GM11168 (cell line): ENCODE measurements around the gene BAIAP2L1.

ENCODE experiments used
- in situ Hi-C: fragments of 300-500 bp; cut with MboI; formaldehyde crosslinking; loops from one replicate; pipeline ENCODE4 v1.12.0; 2022; ENCODE audit warnings: low sequenced_read_pairs; ENCODE audit not compliant: unreplicated experiment

The BAIAP2L1 gene

DNA sequence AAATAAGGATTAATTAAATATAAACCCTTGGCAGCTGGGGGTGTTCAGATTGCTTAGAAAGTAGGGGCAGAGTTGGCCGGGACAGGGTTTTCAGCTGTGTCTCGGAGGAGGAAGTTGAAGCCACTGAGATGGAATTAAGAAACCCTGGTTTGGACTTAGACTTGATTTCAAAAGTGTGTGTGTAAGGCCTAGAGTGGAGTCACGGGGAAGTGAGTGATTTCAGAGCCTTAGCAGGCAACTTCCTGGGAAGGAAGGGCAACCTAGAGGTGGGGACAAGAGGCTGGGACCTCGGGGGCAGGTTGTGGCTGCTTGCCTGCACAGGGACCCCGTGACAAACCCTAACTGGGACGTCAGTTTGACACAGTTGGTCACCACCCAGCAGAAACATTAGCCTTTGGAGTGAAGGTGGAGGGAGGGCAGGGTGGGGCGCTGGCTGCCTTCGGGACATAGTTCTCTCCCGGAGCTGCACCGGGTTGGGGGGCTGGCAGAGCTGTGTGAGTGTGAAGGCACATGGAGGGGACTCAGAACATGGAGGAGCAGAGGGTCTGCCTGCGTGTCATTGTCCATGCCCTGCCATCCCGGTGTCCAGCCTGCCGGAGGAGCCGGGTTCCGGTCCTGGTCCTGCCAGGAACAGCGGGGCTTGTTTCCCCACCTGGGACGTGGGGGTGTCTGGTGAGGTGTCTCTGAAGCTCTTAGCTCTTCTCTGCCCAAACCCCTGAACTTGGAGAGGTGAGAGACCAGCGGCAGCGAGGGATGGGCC lies 117.6 kb downstream of the BAIAP2L1 start:
- in situ Hi-C loops = no loop called here

DNA sequence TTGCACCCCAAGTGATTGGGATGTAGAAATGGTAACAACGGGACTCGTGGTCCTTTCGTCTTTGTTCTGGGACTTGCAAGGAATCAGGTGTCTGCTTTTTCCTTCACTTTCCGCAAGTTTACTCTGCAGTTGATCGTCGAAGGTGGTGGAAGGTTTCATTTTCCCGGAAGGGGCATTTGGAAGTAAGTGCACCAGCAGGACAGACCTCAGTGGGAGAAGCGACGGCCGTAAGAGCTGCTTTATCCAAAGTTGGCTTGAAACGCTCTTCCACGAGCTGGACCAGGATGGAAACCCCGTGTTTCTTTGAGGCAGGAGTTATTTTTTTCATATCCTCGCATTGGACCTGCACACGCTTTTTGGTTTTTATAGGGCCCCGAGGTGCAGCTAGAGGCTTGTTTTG lies 118.2 kb downstream of the BAIAP2L1 start:
- in situ Hi-C loops = no loop called here

DNA sequence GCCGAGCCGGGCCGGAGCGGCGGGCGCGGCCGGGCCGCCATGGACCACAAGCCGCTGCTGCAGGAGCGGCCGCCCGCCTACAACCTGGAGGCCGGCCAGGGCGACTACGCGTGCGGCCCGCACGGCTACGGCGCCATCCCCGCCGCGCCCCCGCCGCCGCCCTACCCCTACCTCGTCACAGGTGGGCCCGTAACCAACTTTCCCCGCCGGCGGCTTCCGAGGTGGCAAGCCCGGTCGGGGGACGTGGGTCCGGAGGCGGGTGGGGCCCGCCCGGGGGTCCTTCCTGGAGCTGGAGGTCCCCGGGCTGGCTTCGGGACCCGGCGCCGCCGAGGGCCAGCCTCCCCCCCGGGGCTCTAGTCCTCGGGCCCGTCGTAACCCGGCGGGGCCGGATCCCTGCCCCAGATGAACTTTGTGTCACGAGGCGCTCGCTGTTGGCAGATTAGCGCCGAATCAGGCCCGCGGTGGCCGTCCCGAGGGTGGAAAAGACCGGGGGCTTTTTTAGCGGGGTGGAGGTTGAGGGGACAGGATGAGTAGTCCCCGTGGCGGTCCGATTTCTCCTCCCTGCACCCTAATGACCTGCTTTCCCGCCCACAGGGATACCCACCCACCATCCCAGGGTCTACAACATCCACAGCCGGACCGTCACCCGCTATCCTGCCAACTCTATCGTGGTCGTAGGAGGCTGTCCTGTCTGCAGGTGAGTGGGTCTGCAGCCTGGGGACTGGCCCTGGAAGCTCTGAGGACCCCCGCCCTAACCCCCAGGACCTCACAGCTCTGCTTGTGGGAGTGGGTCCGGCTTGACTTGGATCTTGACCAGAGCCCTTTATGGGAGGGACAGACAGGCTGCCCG lies 118.9 kb downstream of the BAIAP2L1 start:
- in situ Hi-C loops = no loop called here

DNA sequence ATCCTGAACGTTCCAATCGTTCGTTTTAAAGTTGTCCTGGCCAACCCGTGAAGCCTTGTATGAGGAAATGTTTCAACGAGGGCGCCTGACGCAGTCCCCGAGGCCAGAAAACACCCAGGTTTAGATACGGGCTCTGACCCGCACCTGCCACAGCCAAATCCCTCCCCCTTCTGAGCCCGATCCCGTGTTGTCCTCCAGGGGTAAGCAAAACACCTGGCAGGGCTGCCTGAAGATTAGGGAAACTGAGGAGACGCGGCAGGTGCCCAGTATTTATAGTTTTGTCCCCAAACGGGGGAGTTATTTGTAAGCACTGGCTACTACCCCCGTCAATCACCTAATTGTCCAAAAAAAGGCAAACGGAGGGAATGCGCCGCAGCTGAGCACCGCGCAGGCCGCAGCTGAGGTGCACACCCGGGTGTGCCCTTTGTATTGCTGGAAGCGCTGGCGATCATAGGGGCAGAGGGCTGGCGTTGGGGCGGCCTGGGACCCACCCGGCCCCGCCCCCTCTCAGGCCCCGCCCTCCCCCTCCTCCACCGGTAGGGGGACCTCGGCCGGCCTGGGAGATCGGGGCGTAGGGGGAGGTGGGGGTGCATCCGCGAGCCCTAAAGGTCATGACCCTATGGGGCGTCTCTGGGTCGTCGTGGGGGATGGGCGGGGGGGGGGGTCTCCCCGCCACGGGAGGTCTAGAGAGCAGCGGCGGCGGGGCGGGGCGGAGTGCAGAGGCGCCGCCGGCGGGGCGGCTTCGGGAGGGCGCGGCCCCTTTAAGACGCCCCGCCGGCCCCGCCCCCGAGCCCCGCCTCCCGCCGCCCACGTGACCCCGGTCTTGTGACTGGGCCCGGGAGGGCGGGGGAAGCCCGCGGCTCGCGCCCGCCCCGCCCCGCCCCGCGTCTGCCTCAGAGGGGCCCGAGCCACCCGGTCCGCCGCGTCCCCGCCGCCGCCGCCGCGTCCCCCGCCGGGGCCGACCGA lies 119.8 kb downstream of the BAIAP2L1 start, which contains the start of gene BRI3:
Gene BRI3 (plus strand): TSS at position 896 of the 966 bp plus-strand sequence. CDS start 110 bp downstream, outside the sequence.
- in situ Hi-C loops = no loop called here

DNA sequence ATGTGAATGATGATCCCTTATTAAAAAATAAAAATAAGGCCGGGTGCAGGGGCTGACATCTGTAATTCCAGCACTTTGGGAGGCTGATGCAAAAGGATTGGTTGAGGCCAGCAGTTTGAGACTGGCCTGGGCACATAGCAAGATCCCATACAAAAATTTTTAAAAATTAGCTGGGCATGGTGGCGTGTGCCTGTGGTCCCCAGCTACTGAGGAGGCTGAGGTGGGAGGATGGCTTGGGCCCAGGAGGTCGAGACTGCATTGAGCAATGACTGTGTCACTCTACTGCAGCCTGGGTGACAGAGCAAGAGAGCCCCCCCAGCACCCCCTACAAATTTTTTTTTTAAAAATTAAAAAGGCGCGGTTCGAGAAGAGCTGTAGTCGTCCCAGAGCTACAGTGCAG lies 120.6 kb downstream of the BAIAP2L1 start:
- in situ Hi-C loops = no loop called here

DNA sequence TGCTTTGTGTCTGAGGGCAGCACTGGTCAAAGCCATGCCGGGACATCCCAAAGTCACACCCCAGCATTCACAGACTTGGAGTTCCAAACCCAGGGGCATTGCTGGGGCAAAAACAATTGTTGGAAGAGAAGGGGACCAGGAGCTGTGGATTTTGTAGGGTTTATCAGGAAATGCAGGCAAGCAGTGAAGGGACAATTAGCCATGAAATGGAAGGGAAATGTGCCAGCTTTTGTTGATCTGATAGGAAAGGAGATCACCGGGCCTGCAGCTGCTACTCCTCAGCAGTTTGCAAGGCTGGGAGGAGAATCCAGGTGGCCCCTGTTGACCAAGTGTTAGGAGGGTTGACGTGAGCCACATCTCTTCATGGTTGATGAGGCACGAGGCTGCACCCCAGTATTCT lies 122.0 kb downstream of the BAIAP2L1 start:
- in situ Hi-C loops = no loop called here

DNA sequence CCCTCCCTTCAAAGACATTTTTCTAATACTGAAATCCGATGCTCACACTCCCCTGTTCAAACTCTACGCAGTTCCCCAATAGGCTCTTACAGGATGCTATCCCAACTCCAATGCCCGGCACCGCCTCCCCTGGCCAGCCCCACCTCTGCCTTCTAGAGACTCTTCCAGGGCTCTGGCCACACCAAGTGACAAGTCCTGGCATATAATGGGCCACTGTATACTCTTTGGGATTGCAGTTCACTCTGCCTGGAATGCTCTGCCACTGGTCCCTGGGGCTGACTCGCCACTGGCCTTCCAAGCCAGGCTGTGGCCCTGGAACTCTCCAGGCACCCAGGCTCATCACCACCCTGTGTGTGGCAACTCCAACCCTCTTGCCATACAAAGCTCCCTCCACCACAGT lies 122.5 kb downstream of the BAIAP2L1 start:
- in situ Hi-C loops = no loop called here

DNA sequence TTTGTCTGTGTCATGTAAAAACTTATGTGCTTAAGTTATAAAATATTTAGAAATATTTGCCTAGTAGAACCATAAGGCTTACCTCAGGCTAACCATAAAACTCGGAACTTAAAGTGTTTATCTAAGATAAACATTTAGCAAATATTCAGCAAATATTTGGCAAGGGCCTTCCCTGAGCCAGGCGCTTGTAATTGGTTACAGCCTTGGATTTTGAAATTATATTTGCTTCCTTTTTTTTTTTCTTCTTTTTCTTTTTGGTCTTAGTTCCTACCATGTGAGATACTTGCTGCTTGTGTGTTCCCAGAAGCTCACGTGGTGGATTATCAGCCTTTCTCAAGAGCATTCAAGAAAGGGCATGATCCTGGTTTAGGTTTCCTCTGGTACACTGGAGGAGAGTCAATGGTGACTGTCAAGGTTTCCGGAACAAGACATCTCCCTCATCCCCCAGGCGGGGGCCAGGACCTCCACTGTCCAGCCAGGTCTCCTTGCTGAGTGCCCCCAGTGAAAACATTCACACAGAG lies 124.6 kb downstream of the BAIAP2L1 start:
- in situ Hi-C loops = no loop called here

DNA sequence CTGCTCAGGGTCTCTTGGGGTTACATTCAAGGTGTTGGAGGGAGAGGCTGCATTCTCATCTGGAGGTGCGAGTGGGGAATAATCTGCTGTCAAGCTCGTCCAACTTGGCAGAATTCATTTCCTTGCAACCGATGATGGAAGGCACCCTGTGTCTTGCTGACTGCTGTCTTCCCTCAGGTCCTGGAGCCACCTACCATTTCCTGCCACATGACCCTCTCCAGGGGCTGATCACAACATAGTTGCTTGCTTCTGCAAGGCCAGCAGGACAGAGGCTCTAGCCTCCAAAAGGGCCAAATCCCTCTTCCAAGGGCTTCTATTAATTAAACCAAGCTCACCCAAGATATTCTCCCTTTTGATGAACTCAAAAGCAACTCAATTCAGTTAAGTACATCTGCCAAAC lies 133.6 kb downstream of the BAIAP2L1 start:
- in situ Hi-C loops = no loop called here

DNA sequence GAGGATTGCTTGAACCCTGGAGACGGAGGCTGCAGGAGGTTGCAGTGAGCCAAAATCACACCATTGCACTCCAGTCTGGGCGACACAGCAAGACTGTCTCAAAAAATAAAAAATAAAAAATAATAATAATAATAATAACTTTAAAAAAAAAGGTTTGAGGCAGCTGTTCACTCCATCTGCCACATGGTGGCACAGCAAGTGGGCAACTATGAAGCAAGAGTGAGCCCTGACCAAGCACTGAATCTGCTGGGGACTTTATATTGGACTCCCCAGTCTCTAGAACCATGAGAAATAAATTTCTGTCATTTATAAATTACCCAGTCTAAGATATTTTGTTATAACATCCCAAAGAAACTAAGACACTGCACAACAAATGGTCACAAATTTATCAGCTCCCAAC lies 134.1 kb downstream of the BAIAP2L1 start:
- in situ Hi-C loops = no loop called here

DNA sequence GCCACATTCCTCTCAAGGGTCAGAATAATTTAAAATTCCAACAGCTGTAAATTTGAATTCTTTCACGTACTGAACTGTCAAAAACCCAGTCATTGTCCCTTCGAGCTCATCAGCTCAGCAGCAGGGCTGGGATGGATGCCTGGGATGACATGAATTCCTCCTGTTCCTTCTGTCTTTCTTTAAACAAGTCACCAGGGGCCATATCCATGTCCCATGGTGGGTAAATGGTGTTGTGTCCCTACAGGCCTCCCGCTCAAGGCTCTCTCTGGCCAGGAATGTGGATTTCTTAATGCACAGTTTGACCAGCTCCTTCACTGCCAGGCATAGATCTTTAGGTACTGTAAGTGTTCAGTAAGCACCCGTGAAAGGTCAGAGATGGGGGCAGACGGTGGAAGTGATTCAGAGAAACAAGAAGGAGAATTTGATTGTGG lies 135.0 kb downstream of the BAIAP2L1 start:
- in situ Hi-C loops = no loop called here

DNA sequence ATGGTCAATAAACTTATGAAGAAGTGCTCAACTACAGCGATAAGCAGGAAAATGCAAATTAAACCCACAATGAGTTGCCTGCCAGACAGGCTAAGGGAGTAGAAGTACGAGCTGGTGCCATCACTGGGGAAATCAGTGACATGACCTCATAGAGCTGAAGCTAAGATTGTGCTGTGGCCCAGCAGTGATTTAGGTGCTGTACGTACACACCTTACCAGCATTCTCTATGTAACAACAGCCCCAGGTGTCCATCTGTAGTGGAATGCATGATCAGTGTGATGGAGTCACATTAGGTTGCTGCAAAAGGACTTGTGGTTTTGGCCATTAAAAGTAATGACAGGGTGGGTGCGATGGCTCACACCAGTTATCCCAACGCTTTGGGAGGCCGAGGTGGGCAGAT lies 143.2 kb downstream of the BAIAP2L1 start:
- in situ Hi-C loops = no loop called here

DNA sequence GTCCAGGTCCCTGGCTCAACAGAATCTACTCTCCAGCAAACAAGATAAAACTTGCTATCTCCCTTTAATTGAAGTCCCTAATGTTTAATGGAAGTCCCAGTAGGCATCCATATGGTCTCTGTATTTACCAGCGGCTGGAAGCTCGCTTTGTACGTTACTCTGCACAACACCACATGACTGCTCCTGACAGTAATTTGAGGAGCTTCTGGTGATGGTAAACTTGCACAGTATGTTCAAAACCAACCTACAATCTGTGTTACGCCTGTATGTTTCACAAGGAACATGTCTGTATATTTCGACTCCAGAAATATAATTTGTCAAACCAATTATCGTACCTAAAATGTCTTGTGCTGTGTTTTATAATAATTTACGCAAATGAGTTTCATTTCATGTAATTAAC lies 144.5 kb downstream of the BAIAP2L1 start:
- in situ Hi-C loops = no loop called here

DNA sequence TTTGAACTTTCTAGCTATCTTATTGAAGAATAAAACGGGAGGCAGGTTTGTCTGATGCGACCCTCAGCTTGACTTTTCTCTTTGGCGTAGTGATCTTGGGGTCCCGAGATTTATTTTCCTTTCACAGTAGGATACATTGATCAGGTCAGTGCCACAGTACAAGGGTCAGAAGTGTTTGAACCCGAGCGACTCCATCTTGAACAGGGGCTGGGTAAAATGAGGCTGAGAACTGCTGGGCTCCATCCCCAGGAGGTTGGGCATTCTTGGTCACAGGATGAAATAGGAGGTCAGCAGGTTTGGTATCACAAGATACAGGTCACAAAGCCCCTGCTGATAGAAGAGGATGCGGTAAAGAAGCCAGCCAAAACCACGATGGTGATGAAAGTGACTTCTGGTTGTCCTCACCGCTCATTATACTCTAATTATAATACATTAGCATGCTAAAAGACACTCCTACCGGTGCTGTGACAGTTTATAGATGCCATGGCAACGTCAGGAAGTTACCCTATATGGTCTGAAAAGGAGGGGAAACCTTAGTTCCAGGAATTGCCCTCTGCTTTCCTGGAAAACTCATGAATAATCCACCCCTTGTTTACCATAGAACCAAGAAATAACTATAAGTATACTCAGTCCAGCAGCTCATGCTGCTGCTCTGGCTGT lies 145.8 kb downstream of the BAIAP2L1 start:
- in situ Hi-C loops = no loop called here

DNA sequence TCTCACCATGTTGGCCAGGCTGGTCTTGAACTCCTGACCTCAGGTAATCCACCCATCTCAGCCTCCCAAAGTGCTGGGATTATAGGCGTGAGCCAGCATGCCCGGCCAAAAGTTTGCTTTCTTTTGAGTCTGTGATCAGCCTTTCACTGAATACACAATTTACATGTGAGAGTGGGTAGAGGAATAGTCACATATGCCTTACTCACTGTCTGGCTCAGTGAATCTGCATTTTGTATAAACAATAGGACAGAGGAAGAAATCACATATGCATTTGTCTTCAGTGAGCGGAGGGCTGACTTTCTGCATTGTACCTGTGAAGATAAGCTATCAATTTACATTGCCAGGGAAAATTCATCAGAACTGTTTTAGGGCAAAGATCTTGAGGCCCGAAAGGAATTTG lies 146.4 kb downstream of the BAIAP2L1 start:
- in situ Hi-C loops = no loop called here

DNA sequence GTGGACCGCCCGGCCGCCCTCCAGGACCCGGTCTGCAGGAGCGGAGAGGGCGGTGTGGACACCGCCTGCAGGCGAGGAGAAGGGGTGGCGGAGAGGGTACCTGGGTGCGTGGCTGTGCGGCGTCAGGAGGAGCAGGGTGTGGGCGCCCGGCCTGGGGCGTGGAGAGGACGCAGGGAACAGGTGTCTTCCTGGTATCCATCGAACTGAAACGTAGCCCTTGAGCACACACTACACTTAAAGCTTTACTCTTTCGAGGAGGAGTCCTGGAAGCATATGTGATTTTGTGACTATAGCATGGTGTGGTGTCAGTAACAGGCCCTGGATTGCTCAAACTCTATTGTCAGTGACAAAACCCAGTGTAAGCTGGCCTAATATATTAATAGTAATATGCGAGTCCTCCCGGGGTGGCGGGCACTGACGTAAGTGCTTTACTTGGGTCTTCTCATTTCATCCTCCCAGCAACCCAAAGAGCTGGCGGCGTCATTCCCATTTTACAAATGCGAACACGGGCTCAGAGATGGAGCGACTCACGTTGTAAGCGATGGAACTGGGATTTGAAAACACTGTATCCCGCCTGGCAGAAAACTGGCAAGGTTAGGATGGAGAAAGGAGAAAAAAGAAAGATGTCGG lies 148.3 kb downstream of the BAIAP2L1 start:
- in situ Hi-C loops = no loop called here

DNA sequence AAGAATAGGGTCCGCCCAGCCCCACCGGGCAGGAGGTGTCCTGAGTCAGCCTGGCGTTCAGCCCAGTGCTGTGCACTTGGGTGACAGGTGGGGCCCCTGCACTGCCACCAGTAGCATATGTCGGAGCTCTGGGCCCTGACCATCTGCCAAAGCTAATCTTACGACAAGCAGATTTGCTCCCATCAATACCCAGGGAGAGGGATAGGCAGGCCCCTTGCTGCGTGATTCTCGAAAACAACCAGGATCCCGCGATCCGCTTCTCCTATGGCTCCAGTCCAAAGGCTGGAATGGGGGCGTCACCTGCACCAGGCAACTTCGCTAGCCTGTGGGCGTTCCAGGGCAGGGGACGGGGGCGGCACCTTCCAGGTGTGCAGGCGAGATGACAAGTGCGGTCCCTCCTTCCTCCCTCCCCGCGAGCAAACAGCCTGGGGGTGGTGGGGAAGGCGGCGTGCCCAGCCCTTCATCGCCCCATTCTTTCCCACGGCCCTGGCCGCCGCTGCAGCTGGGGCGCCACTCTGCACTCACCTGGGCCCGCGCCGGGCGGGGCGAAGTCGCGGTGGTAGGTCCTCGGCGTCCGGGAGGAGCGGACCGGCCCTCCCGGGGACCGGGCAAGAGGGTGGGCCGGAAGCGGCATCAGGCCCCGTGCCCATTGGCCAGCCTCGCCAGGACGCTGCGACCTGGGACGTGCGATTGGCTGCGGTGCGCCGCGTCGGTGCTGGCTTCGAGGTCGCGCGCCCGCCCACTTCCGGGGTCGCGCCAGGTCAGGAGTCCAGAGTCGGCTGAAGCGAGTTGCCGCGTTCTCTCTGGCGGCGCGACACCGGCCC lies 149.1 kb downstream of the BAIAP2L1 start, which contains the start of gene TECPR1:
Gene TECPR1 (minus strand): TSS at position 632 of the 824 bp plus-strand sequence. CDS start 6,086 bp downstream, outside the sequence.
- in situ Hi-C loops = no loop called here

DNA sequence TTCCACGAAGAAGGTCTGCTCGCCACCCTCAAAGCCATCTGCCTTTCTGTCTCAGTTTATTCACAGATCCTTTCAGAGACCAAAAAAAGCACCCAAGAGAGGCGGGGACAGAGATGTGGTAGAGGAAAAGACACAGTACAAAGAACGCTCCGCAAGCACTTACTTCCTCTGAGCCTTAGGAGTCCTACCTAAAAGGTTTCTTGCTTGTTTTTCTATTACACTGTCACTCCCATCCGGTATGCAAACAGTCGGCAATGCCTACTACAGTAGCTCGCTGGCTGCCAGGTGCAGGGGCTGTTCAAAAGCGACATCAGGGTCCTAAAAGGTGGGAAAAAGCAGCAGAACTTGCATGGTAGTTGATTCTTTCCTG lies 149.7 kb downstream of the BAIAP2L1 start:
- in situ Hi-C loops = no loop called here
